ENCODE results near the gene BMP8B.

The BMP8B gene

DNA sequence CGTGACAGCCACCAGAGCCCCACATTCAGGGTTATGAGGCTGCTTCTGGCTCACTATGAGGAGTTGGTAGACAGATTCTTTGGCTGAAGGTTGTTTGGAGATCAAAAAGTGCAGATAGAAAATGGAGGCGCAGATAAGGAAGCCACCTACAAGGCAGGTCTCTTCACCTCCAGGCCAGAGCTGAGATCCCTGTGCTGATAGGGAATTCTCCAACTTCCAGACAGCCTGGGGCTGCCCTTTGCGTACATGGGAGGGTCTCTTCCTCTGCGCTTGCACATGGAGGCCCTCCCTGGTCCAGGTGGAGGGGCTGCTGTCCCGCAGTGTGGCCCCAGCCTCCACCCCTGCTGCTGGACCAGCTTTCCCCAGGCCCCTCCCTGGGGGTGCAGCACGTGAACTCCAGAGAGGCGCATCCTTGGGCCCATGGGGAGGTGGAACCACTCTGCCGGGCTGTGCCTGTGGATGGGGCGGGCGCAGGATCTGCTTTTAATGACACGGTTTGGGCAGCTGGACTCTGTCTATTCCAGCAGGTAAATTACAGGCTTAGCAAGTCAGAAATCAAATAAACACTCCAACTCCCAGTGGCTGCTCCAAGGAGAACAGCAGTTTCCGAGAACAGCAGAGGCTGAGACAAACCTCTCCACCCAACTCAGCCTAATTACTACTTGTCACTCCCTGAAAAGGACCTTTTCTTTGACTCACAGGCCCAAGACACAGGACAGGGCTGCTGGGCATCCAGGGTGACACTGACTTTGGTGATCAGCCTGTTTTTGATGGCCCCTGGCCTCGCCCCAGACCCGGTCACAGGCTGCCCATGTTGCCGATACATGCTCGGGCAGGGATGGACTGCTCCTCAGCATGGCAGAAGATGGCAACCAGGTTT is 29.9 kb downstream of the BMP8B start:
- DNase-seq (ENCODE audit: low spot score), result no peak

DNA sequence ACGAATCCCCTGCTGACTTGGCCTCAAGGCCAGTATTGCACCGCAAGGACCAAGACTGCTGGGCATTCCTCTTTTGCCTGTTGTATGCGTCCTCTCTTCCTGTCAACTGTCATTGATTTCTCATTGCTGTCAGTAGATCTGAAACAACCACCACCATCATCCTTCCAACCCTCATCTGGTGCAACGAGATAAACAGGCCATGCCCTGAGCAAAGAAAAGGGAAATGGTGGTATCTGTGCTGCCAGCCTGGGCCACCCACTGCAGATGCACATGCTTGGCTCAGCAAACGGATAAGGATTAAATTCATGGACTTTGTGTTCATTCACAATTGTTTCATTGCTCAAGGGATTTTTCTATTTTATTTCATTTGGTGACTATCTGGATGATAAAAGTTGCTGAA is 31.2 kb downstream of the BMP8B start:
- DNase-seq (ENCODE audit: low spot score), result no peak

GRCh38 chr1:39755965-39756659 is 32.6 kb downstream of the BMP8B start:
- no peak for DNase-seq (ENCODE audit: low spot score)

DNA sequence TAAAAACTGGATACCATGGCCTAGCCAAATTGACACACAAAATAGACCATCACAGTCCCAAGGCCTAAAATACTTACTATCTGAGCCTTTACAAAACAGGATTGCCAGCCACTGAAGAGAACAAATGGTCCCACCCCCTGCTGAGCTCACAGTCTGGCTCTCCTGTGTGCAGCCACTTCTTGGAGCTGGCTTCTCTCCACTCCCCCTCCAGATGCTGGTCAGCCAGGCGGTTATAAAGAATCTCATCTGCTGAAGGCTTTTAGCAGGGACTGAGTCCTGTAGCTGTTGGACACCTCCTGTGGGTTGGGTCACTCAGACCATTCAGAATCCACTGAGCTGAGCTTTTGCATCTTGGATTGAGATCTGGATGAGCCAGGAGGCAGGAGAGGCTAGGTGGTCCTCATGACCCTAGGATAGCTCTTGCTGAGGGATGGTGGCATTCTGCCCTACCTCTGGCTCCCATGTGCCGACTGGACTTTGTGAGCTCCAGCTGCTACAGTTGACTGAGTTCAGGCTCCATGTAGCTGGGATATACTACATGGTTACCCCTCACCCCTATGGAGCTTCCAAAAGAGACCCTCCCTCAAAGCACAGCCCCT is 33.7 kb downstream of the BMP8B start:
- no peak for DNase-seq (ENCODE audit: low spot score)

DNA sequence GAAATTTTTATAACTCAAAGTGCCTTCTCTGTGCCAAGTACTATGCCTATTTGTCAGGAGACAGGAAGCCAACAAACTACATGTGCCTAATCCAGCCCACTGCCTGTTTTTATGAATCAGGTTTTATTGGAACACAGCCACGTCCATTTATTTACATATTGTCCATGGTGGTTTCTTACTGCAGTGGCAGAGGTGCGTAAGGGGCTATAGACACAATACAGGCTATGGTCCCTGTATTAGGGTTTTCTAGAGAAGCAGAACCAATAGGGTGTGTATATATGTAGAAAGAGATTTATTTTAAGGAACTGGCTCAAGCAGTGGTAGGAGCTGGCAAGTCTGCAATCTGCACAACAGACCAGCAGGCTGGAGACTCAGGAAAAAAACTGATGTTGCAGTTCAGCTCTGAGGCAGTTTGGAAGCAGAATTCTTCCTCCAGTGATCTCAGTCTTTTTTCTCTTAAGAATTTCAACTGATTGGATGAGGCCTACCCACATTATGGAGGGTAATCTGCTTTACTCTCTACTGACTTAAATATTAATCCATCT is 34.6 kb downstream of the BMP8B start:
- no peak for DNase-seq (ENCODE audit: low spot score)

GRCh38 chr1:39753132-39754025 is 35.3 kb downstream of the BMP8B start:
- no peak for DNase-seq (ENCODE audit: low spot score)

DNA sequence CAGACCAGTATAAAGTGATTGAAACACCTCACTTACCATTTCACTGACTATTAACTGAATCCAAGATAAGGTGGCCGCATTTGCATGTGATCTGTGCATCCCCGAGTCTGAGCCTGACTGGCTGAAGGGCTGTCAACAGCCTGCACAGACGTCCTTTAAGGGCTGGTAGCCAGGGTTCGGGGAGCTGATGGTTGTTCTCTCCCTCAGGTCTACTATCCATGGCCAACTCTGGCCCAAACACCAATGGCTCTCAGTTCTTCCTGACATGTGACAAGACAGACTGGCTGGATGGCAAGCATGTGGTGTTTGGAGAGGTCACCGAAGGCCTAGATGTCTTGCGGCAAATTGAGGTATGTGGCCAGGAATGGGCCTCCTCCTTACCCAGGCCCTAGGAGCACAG is 36.0 kb downstream of the BMP8B start:
- DNase-seq (ENCODE audit: low spot score), result no peak

GRCh38 chr1:39751595-39751994 is 37.1 kb downstream of the BMP8B start:
- DNase-seq (ENCODE audit: low spot score), result no peak

DNA sequence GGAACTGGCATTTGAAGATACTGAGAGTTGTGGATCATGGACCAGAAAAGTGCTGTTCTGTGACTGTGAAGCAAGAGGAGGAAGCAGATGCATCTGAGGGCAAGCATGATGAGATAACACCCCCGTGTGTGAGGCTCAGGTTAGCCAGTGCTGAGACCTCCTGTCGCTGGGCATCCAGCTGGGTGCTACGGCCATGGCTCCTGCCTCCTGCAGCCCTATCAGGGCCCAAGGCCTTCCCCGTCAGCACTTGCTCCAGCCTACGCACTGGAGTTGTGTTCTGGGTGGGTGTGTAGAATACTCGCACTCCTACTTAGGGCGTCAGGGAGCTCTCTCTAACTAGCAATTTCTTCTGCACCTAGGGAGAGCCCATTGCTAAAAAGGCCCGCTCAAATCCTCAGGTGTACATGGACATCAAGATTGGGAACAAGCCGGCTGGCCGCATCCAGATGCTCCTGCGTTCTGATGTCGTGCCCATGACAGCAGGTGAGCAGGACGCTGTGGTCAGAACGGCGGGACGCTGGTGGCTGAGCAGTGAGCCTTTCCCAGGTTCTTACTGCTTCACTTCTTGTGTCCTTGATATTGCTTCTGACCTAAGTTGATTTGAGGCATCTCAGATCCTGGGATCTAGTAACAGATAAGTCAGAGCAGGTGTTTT is 43.5 kb downstream of the BMP8B start:
- no peak for DNase-seq (ENCODE audit: low spot score)

DNA sequence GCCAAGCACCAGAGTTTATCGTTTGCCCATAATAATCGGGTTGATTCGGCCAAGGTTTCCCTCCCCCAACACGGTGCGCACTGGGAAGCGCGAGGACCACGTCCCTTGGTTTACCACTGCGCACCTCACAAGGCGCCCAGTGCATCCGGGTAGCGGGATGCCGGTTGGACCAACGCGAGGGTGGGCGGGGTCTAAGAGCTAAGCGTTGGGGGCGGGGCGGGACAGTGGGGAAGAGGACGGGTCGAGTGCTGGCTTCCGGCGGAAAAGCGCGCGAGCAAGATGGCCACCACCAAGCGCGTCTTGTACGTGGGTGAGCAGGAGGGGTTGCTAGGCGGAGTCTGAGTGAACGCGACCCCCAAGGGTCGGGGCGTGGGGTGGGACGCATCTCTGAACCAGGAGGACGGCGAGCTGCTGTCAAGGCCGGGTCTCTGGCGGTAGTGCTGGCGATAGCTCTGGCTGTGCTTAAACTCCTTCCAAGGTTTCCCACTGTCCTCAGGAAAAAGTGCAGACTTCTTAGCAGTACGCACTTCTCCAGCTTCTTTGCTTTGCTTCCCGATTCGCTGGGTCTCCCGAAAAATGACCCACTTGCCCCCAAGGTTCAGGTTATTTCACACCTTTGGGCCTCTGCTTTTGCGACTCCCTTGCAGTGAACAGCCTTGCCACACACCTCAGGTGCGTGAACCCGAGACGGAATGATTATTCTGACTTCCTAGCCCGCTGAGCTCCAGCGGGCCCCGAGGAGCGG is 49.9 kb downstream of the BMP8B start, which contains the start of gene PPIE:
TSS of gene PPIE (plus strand) at position 261 of the 745 bp plus-strand sequence. CDS start at position 280, 19 bp downstream.
- peak; percentile 74 for DNase-seq (ENCODE audit: low spot score)

DNA sequence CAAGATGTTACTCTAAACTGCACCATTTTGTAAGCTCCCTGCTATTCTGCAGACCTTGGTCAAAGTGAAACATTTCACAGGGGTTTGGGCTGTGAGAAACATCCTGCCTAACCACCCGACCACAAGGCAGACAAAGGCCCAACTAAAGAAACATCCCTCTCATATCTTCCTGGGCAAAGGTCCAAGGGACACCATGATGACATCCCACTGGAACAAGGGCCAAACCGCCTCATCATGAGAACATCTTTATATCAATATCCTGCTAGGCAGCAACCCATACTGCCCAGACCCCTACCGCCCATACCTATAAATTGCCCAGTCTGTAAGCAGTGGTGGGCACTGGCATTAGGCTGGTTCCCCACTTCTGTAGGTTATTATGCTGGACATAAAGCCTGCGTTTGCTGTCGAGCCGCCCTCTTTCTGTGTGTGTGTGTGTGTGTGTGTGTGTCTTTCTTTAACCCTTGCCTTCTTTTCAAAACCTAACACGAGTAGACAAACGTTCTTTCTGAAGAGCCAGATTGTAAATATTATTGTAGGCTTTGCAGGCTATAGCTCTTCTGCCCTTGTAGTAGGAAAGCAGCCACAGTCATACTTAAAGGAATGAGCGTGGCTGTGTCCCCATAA is 51.0 kb downstream of the BMP8B start:
- peak; percentile 58 for DNase-seq (ENCODE audit: low spot score)

DNA sequence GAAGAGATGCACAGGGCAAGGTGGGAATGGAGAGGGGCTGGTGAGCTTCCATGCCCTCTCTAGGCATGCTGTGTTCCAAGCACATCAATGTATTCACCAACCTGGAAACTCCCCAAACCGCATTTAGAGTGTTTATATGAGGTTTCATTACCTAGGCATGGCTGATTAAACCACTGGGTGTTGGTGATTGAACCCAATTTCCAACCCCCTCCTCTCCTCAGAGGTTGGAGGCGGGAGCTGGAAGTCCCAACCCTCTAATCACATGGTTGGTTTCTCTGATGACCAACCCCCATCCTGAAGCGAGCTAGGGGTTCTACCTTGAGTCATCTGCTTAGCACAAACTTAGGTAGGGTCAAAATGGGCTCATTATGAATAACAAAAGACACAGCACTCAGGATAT is 52.9 kb downstream of the BMP8B start:
- DNase-seq (ENCODE audit: low spot score), result no peak

DNA sequence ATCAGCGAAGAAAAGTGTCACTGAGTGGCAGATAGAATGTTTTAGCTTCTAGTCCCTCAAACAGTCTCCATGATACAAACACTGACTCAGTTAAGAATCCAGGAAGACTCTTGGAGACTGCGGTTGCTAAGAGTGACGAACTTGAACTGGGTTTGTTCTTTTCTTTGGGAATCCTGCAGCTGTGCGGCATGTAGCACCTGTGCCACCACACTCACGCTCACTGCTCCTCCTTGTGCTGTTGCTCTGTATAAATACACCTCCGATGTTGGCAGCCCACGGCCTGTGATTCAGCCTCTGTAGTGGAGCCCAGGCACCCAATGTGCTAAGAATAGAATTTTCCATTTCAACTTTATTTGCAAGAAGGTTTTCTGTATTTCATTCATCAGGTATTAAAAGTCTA is 55.5 kb downstream of the BMP8B start:
- DNase-seq (ENCODE audit: low spot score), result no peak

GRCh38 chr1:39732730-39733129 is 55.9 kb downstream of the BMP8B start:
- no peak for DNase-seq (ENCODE audit: low spot score)

DNA sequence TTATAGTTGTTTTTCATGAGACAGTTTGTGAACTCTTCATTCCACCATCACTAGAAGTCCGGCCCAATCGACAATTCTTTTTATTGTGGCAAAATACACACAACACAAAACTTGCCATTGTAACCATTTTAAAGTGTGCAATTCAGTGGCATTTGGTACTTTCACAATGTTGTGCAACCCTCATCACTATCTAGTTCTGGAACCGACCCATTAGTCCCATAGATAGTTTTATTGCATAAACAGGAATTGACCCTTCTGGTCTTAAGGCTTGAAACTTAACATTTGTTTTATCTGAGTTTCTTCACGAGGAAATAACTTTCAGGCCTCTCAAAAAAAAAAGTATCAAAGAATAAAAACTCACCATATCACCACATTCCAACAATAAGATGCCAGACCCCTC is 58.8 kb downstream of the BMP8B start:
- DNase-seq (ENCODE audit: low spot score), result no peak

DNA sequence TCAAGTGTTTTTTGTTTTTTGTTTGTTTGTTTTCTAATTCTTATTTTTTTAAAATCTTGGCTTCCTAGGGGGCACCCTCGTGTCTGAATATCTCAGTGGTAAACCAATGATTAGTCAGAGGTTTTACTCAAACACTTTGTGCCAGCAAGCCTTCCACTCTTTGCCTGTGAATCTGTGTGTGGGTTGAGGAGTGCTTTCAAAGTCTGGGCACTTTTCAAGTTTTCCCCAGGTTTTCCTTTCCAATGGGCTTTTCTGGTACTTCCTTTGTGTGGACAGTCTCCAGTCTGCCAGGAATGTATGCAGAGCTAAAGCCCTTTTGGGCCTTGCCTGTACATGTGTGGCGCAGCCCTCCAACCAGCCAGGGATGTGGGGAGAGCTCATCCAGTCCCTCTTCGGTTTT is 59.6 kb downstream of the BMP8B start:
- no peak for DNase-seq (ENCODE audit: low spot score)

DNA sequence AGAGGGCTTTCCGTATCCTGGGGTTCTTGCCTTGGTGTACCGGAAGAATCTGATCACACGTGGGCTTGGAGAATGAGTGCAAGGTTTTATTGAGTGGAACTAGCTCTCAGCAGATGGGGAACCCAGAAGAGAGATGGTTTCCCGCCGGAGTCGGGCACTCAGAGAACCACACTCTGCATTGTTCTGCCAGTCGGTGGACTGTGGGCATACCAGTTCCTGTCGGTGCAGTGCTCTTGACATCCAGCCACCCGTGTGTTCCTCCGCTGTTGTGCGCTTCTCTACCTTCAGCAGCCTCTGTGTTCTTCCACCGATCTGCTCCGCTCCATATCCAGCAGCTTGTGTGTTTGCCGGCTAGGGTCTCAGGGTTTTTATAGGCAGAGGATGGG is 60.7 kb downstream of the BMP8B start:
- no peak for DNase-seq (ENCODE audit: low spot score)

- DNase-seq (ENCODE audit: low spot score), result no peak
Measured at GRCh38 chr1:39727221-39727931, 61.3 kb downstream of the BMP8B start.

DNA sequence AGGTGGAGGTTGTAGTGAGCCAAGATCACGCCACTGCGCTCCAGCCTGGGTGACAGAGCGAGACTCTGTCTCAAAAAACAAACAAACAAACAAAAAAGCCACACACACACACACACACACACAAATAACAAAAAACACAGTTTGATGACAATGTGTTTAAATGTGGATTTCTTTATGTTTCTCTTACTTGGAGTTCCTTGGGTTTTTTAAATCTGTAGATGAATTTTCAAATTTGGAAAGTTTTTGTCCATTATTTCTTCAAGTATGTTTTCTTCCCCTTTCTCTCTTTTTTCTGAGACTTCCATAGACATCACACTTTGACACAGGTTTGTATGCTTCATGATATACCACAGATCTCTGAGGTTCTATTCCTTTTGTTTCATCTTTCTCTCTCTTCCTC is 62.1 kb downstream of the BMP8B start:
- DNase-seq (ENCODE audit: low spot score), result no peak
